Smooth muscle cell of the brain vasculature (primary cell): ENCODE results near the gene GBP6.
"Not testable (repeated sequence)": the region's sequence is repeated elsewhere in the genome, so short reads cannot be mapped to it uniquely, and the experiment has no call there.

Source experiments
- DNase-seq: peaks from one replicate; pipeline ENCODE4 v3.0.0-alpha.2; 2012; ENCODE audit warnings: low read depth, low spot score

GBP6 gene

DNA sequence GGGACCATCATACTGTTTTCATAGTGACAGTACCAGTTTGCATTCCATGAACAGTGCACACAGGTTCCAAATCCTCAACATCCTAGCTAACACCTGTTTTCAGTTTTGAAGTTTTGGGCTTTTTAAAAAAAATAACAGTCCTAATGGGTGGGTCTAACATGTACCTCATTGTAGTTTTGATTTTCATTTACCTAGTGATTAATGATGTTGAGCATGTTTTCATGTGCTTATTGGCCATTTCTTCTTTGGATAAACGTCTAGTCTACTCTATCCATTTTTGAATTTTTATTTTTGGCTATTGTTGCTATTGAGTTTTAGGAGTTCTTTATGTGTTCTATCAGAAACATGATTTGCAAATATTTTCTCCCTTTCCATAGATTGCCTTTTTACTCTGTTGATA lies 3.4 kb downstream of the GBP6 start:
- DNase-seq = no peak

DNA sequence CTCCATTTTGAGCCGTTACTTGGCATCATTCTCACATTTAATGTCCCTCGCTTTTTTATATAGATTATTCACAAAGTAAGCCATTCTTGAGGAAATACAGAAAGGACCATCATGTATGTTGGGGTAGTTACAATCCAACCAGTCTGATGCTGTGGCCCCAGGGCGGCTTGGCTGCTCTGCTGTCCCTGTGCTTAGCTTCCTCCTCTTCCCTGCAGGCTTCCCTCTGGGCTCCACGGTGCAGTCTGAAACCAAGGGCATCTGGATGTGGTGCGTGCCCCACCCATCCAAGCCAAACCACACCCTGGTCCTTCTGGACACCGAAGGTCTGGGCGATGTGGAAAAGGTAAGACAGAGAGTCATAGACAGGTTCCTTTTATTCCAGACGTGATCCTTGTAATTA lies 5.5 kb downstream of the GBP6 start:
- no peak for DNase-seq

DNA sequence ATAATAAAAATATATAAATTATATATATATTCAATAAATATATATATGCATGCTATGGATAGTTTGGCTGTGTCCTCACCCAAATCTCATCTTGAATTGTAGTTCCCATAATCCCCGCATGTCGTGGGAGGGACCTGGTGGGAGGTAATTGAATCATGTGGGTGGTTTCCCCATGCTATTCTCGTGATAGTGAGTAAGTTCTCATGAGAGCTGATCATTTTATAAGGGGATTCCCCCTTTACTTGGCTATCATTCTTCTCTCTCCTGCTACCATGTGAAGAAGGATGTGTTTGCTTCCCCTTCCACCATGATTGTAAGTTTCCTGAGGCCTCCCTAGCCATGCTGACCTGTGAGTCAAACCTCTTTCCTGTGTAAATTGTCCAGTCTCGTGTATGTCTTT lies 10.0 kb downstream of the GBP6 start:
- not testable (repeated sequence) for DNase-seq

DNA sequence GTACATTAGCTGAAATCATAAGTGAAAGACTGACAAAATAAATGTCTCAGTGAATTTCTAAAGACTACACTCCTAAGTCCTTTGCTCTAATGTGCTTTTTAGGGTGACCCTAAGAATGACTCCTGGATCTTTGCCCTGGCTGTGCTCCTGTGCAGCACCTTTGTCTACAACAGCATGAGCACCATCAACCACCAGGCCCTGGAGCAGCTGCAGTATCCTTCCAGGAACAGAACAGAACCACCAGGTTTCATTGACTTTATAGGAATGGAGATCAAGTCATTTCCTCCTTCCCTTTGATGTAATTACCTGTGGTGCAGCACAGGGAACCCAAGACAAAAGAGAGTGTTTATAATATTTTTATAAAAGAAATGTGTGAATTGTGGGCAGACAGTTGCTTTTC lies 14.1 kb downstream of the GBP6 start:
- no peak for DNase-seq

DNA sequence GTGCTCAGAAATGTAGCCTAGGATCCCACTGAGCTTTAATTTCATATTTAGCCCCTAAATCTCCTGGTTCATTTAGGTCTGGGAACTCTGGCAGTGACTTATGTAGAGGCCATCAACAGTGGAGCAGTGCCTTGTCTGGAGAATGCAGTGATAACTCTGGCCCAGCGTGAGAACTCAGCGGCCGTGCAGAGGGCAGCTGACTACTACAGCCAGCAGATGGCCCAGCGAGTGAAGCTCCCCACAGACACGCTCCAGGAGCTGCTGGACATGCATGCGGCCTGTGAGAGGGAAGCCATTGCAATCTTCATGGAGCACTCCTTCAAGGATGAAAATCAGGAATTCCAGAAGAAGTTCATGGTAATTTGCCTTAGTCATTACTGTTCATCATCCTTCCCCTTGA lies 17.8 kb downstream of the GBP6 start:
- DNase-seq = no peak

DNA sequence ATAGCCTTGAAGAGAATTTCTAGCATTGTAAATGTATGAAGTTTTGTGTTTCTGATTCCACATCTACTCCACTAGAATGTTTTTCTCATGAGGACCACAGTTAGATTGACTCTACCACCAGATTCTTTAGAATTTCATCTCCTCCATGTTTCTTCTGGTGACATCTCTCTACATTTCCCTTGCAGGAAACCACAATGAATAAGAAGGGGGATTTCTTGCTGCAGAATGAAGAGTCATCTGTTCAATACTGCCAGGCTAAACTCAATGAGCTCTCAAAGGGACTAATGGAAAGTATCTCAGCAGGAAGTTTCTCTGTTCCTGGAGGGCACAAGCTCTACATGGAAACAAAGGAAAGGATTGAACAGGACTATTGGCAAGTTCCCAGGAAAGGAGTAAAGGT lies 18.6 kb downstream of the GBP6 start:
- no peak for DNase-seq

DNA sequence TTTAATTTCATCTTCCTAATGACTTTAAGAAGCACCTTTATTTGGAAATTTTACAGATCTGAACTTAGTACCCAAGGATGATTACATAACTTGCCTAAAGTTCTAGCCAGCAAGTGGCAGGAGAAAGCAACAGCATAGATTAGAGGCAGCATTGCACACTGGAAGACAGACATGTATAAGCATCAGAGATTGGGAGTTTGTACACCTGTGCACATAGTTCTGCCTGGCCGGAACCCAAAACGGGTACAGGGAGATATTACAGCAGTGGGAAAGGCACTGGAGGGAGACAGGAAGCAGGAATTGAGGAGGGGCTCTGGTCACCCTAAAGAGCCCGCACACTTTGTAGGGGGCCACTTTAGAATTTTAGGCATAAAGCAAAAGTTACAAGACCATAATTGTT lies 19.3 kb downstream of the GBP6 start:
- no peak for DNase-seq

DNA sequence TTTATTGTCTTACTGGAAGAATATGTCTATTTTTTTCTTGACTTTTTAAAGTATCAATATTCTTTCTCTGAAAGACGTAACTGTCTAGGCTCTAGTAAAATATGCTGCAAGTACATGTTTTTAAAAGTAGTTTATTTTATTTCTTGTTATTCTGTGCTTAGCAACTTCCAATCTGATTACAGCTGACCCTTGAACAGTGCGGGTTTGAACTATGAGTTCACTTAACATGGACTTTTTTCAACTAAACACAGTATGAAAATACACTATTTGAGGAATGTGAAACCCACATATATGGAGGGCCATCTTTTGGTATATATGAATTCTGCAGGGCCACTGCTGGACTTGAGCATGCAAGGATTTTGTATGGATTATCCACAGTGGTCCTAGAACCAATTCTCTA lies 26.8 kb downstream of the GBP6 start:
- no peak for DNase-seq

DNA sequence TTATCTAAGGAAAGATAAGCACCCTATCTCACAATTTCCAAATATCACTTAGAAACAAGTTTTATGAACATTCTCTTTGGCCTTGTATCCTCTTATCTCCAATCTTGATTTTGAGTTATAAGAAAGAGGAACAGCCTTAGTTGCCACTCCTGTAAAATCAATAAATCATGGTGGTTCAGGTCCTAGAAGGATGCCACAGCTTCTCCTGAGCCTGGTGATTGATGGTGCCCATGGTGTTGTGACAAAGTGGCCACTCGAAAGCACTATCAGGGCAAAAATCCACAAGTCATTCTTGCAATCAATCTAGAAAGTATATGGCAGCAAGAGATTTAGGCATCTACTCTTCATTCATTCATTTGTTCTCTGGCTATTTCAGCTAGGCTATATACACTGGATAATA lies 27.8 kb downstream of the GBP6 start:
- no peak for DNase-seq

DNA sequence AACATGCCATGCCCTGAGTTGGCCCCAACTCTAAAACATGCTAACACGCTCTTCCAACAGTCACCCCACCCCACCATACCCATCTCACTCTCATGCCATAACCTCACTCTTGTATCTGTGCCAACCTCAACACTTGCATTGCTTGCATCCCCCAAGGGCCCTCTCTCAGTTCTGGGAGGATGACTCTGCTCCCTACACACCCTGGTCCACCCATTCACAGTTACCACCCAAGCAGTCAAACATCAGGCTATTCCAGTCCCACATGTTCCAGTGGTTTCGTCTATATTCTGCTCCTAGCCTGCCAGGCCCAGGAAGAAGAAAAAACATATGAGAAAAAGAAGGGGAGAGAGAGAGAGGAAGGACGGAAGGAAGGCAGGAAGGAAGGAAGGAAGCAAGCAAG lies 31.0 kb downstream of the GBP6 start:
- no peak for DNase-seq

DNA sequence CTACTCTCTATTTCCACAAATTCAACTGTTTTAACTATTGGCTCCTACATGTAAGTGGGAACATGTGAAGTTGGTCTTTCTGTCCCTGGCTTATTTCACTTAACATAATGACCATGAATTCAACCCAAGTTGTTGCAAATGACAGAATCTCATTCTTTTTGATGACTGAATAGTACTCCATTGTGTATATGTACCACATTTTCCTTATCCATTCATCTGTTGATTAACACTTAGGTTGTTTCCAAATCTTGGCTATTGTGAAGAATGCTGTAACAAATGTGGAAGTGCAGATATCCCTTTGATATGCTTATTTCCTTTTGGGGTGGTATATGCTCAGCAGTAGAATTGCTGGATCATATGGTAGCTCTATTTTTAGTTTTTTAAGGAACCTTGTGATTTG lies 33.0 kb downstream of the GBP6 start:
- no peak for DNase-seq

DNA sequence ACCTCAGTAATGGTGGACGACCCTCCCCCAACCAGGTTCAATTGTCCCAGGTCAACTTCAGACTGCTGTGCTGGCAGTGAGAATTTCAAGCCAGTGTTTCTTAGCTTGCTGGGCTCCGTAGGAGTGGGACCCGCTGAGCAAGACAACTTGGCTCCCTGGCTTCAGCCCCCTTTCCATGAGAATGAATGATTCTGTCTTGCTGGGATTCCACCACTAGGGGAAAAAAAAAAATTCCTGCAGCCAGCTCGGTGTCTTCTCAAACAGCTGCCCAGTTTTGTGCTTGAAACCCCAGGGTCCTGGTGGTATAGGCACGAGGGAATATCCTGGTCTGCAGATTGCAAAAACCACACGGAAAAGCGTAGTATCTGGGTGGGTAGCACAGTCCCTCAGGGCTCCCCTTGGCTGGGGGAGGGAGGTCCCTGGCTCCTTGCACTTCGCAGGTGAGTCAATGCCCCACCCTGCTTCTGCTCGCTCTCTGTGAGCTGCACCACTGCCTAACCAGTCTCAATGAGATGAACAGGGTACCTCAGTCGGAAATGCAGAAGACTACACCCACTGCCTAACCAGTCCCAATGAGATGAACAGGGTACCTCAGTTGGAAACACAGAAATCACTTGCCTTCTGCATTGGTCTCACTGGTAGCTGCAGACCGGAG lies 41.5 kb downstream of the GBP6 start:
- DNase-seq = no peak

DNA sequence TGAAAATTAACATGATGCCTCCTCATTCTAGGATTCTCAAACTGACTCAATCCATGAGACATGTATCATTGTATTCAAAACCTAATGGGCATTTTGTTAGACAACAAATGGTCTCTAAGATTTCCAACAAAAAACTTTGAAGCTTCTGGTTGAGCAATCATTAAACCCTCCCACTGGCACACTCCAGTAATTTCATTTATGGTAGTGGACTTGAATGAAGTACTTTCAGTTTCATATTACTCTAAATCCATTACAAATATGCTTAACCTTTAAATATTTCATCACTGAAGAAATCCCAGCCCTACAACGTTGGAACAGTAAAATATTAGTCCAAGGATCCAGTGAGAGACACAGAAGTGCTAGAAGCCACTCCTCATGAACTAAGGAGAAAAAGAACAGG lies 43.5 kb downstream of the GBP6 start:
- no peak for DNase-seq

DNA sequence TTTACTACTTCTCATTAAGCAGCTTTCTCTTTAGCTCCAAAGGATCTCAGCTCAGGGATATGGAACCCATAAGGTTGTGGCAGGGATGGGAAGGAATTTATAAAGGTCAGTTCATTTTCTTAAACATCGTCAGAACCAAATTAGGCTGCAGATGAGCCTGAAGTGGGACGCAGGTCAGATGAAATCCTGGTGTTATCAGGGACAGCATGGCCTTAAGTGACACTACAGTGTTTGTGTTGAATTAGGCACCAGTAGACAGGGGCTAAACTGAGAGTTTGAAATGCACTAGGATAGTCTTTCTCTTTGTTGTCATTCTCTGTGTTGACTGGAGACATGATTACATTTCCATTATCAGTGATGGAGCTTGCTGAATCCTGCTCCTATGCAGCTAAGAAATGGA lies 43.9 kb downstream of the GBP6 start:
- DNase-seq = not testable (repeated sequence)

DNA sequence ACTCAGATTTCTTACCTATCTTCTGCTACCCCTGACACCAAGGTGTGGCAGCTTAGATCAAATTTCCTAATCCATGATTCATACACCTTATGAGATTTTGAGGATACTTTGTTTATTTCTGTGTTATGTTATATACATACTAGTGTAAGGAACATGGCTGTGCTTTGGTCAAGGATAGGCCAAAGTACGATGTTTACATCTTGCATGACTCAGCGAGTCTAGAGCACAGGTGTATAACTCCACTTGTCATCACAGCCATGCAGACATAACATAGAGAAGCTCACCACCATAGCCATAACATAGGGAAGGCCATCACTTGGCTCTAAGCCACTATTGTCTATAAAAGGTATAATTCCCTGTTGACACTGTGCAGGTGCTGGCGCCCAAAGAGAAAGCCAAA lies 61.2 kb downstream of the GBP6 start:
- DNase-seq = no peak

DNA sequence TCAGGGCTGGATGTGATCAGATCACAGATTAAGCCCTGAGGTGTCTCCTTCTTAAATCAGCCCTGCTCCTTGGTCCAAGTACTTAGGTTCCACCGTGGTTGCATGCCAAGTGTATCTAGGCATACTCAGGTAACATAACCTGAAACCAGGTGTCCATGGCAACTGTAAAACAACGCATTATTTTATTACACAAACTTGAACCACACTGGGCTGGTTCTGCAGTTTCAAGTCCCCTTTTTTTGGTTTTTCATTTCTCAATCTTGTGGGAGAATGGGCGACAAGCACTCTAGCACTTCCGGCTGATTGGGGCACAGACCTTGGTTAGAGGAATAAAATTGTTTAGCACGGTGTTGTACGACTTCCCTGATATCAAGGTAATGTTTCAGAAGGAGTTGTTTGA lies 65.2 kb downstream of the GBP6 start:
- no peak for DNase-seq

DNA sequence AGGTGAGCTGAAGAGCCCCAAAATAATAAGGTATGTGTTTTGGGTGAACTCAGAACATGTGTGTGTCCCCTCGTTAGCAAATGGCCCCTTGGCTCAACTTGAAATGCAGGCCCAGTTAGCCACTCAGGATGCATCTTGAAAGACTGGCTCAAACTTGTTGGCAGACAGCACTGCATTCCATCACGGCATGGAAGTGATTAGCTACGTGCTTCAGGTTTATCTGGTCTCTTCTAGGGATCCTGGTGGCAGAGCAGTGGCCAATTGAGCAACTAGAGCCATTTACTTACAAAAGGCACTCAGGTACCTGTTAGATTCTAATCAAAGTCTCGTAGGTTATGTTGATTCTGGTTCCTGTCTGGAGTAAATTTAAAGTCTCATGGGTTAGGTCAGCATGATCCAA lies 65.8 kb downstream of the GBP6 start:
- DNase-seq = not testable (repeated sequence)

DNA sequence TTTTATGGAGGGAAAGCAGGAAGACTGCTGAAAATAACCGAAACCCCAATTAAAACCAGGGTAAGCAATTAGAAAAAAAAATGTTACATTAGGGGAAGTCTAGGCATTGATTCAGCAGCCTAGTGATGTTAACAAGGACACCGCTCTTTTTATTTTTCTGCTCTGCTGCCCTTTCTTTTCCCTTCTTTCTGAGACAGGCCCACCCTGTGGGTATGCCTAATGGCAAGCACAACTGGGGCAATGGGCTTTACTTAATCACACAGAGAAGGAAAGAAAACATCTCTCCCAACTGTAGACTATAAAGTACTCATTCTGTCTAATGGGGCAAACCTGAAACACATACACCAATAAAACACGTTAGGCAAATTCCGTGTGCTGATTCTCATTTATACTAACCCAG lies 69.6 kb downstream of the GBP6 start:
- no peak for DNase-seq

DNA sequence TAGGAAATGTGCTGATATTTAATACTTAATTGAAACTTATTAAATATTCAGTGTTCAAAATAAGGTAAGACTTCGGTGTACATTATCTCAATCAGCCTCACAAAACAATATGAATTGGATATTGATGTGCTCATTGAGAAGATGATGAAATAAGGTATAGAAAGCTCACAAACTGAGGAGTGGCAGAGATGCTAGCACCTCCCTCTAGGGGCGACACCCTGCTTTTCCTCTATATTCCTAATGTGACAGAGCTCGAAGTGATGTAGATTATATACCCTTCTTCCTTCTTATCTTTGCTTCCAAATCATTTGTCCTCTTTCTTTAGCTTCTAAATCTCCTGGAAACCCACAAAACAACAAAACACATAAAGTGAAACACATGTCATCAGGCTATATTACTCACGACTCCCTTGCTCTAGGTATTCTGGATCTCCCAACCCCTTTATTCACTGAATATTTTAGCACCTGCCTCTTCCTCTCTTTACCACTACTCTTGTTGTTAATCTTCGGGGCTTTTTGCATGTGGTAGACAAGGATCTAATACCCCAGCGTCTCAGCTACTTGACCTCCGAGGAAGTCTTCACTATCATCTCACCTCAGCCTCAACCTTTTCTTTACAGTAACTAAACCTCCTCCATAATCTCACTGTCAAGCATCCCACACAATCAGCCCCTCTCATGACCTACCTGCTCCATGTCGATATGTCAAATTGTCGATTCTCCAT lies 70.4 kb downstream of the GBP6 start:
- DNase-seq = not testable (repeated sequence)
